DOHH2 (cell line): ENCODE results near the gene TIAM2.

Source experiments
- H3F3A ChIP-seq: fragments of 200-600 bp; sonication (generic), shearing (Covaris generic); 2 replicates; pipeline ENCODE4 v1.6.0; 2016; ENCODE audit warnings: antibody characterized with exemption, mild to moderate bottlenecking; ENCODE audit not compliant: control insufficient read depth, insufficient read depth
- H3K27ac ChIP-seq: fragments of 200-600 bp; sonication (generic); 2 replicates; pipeline ENCODE4 v1.5.1; 2014; ENCODE audit warnings: low read depth, mild to moderate bottlenecking, low read length, moderate library complexity
- H3K27me3 ChIP-seq: fragments of 200-600 bp; sonication (generic); 2 replicates; pipeline ENCODE4 v1.6.1; 2014; ENCODE audit warnings: mild to moderate bottlenecking, low read length, mixed read lengths; ENCODE audit not compliant: control insufficient read depth
- H3K36me3 ChIP-seq: fragments of 200-600 bp; sonication (generic); 2 replicates; pipeline ENCODE4 v1.6.1; 2014; ENCODE audit warnings: mild to moderate bottlenecking, low read length, moderate library complexity, mixed read lengths; ENCODE audit not compliant: control insufficient read depth
- H3K4me1 ChIP-seq: fragments of 200-600 bp; sonication (generic); 2 replicates; pipeline ENCODE4 v1.6.1; 2014; ENCODE audit warnings: mild to moderate bottlenecking, low read length, mixed read lengths; ENCODE audit not compliant: control insufficient read depth
- H3K4me2 ChIP-seq: fragments of 200-600 bp; sonication (generic); 2 replicates; pipeline ENCODE4 v1.6.0; 2014; ENCODE audit warnings: mild to moderate bottlenecking, low read length, moderate library complexity
- H3K4me3 ChIP-seq: fragments of 200-600 bp; sonication (generic); 2 replicates; pipeline ENCODE4 v1.5.1; 2014; ENCODE audit warnings: mild to moderate bottlenecking, low read length, mixed read lengths
- H3K79me2 ChIP-seq: fragments of 200-600 bp; sonication (generic); 2 replicates; pipeline ENCODE4 v1.6.1; 2014; ENCODE audit warnings: mild to moderate bottlenecking, low read length, mixed read lengths; ENCODE audit not compliant: control insufficient read depth
- H3K9me2 ChIP-seq: fragments of 200-600 bp; sonication (generic); replicated peaks from 2 replicates; pipeline ENCODE4 v1.6.1; 2014; ENCODE audit warnings: mild to moderate bottlenecking, low read length, mixed read lengths; ENCODE audit not compliant: control insufficient read depth
- H3K9me3 ChIP-seq: fragments of 200-600 bp; sonication (generic); 2 replicates; pipeline ENCODE4 v1.6.1; 2014; ENCODE audit warnings: antibody characterized with exemption, low read length, mixed read lengths; ENCODE audit not compliant: control insufficient read depth, insufficient read depth
- H4K20me1 ChIP-seq: fragments of 200-600 bp; sonication (generic); 2 replicates; pipeline ENCODE4 v1.6.0; 2014; ENCODE audit warnings: low read depth, mild to moderate bottlenecking, antibody characterized with exemption, low read length, moderate library complexity; ENCODE audit not compliant: control insufficient read depth, insufficient read depth
- EZH2phosphoT487 ChIP-seq: fragments of 200-600 bp; sonication (generic); IDR thresholded peaks from 2 replicates; pipeline ENCODE4 v1.6.1; 2017; ENCODE audit warnings: borderline replicate concordance, mild to moderate bottlenecking, antibody characterized with exemption, low read length, moderate library complexity, mixed read lengths
- TF ChIP-seq, protein P1 (sequence below): fragments of 200-600 bp; sonication (generic); IDR thresholded peaks from one replicate; pipeline ENCODE4 v1.5.1; 2014; ENCODE audit warnings: antibody characterized with exemption, mild to moderate bottlenecking, low read depth, low read length; ENCODE audit not compliant: poor library complexity, severe bottlenecking

Gene TIAM2

GRCh38 chr6:155165029-155165710 lies 170.1 kb downstream of the TIAM2 start:
- Histone ChIP-seq H3K9me2 (no peaks in the 10 kb centered on the region), H3K79me2 (no peaks in the 10 kb centered on the region), H3K4me3 (no peak overlapping the region), H3K4me2 (no peak overlapping the region), H3K27me3 (peaks cover 13% of the 10 kb centered on the region; the same call in 1 of the 2 replicates), H4K20me1 (no peaks in the 10 kb centered on the region), H3K9me3 (no peaks in the 10 kb centered on the region), H3F3A (no peaks in the 10 kb centered on the region), H3K27ac (no peak overlapping the region), H3K4me1 (peaks cover 16% of the 10 kb centered on the region), H3K36me3 (no peaks in the 10 kb centered on the region)
- TF ChIP-seq EZH2phosphoT487 = no peak
- TF ChIP-seq, protein P1, sequence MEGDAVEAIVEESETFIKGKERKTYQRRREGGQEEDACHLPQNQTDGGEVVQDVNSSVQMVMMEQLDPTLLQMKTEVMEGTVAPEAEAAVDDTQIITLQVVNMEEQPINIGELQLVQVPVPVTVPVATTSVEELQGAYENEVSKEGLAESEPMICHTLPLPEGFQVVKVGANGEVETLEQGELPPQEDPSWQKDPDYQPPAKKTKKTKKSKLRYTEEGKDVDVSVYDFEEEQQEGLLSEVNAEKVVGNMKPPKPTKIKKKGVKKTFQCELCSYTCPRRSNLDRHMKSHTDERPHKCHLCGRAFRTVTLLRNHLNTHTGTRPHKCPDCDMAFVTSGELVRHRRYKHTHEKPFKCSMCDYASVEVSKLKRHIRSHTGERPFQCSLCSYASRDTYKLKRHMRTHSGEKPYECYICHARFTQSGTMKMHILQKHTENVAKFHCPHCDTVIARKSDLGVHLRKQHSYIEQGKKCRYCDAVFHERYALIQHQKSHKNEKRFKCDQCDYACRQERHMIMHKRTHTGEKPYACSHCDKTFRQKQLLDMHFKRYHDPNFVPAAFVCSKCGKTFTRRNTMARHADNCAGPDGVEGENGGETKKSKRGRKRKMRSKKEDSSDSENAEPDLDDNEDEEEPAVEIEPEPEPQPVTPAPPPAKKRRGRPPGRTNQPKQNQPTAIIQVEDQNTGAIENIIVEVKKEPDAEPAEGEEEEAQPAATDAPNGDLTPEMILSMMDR = no peak

DNA sequence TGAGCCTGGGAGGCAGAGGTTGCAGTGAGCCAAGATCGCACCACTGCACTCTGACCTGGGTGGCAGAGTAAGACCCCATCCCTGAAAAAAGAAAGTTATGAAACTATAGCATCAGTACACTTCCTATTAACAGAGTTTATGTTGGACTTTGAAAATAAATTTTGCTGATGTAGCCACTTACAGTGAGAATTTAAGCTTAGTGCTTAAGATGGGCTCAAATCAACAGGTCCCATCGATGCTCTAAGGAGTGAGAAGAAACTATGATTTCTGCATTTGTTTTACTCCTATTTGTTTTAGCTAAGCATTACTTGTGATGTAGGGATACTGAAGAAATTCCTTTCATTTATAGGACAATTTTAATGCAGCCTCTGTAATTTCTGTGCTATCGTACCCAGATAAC lies 175.4 kb downstream of the TIAM2 start:
- H3K4me2 ChIP-seq = no peak overlapping the region
- TF ChIP-seq EZH2phosphoT487 = no peak
- TF ChIP-seq, protein P1 = no peak
- H3K27ac ChIP-seq = no peak overlapping the region

DNA sequence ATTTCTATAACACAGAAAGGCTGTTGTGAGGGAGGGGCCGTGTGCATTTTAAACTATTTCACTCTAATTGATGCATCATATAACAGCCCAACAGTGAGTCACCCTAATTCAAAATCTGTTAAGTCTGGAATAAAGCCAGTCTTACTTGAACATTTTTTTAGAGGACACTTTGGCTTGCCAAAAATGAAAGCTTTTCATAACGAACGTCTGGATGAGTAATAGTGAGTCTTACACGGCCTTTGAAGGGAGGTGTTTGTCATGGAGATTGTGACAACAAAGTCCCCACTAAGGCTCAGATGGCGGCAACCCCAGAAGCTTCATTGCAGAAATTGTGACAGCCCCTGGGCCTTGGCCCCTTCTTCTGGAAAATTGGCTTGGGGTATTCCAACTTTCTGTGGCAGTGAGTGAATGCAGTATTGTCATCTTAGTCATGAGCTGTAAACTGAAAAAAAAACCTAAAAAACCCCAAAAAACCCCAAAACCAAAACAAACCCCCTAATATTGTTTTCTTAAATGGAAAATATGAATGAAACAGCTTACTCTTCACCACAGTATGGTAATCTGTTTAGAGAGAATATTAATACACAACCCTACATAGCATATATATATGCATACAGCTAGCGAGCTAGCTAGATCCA lies 176.1 kb downstream of the TIAM2 start:
- Histone ChIP-seq H3K9me2 (no peaks in the 10 kb centered on the region), H3K9me3 (no peaks in the 10 kb centered on the region), H3K4me3 (no peak overlapping the region), H4K20me1 (no peaks in the 10 kb centered on the region), H3K36me3 (no peaks in the 10 kb centered on the region), H3K4me1 (peaks cover 24% of the 10 kb centered on the region), H3K4me2 (no peak overlapping the region), H3K27ac (no peak overlapping the region), H3K27me3 (no peaks in the 10 kb centered on the region), H3F3A (peaks cover 4% of the 10 kb centered on the region), H3K79me2 (no peaks in the 10 kb centered on the region)
- TF ChIP-seq, protein P1 = no peak
- no peak for TF ChIP-seq EZH2phosphoT487

More for the DNA sequence above, 175.4 kb downstream of the TIAM2 start:
- Histone ChIP-seq H3K4me1 (peaks cover 17% of the 10 kb centered on the region), H3K79me2 (no peaks in the 10 kb centered on the region), H3K27me3 (peaks cover 1% of the 10 kb centered on the region; the same call in 1 of the 2 replicates), H3K4me3 (no peak overlapping the region), H3K36me3 (no peaks in the 10 kb centered on the region), H3F3A (peaks cover 1% of the 10 kb centered on the region), H4K20me1 (no peaks in the 10 kb centered on the region), H3K9me3 (no peaks in the 10 kb centered on the region), H3K9me2 (no peaks in the 10 kb centered on the region)
